CD4-positive, alpha-beta T cell treated with Interleukin-17A for 1 hour (primary cell): Measurements from ENCODE around the gene BLOC1S3.

Source experiments
- DNase-seq: peaks from one replicate; pipeline ENCODE4 v3.0.0-alpha.2; 2020

BLOC1S3 gene

DNA sequence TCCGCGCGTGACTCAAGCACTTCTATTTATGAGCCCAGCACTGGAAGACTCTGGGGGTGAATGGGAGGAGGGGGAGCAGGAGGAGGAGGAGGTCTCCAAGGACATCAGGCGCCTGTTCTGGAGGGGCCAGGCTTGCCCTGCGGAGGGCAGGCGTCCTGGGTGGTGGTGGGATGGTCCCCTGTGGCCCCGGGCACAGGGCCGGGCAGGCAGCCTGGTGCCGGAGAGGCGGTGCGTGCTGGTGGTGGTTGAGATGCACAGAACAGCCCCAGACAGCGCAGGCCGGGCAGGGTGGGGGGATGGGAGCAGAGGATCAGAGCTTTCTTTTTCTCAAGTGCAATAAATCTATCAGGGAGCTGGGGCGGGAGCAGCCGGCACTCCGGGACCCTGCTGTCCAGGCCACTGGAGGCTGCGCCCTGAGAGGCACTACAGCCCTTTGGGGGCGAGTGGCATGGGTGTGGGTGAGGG lies 31.8 kb upstream of the BLOC1S3 start:
- DNase-seq = no peak

DNA sequence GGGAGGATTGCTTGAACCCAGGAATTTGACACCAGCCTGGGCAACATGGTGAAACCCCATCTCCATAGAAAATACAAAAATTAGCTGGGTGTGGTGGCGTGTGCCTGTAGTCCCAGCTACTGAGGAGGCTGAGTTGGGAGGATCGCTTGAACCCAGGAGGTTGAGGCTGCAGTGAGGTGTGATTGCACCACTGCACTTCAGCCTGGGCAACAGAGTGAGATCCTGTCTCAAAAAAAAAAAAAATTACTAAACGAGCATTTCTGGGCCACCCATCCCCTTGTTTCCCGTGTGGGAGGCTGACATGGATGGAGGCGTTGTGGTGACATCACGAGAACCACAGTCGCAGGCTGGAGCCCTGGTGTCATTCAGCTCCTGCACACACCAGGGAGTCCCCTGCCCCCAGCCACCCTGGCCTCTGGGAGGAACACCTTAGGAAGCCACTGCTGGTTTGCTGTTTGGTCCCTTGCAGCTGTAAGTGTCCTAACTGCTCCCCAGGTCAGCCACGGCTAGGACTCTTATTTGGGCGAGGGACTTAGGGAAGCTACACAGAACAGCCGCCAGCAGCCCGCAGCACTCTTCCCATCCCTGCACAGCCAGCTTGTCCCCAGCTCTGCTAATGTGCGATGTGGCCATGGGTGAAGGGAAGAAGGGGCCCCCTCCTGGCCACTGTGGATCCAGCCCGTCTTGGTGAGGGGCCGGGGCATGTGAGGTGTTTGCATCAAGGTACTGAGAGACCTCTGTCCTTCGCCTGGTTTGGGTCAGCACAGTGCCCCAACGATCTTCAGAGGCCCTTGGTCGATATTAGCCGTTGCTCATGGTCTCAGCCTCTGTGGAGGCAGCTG lies 30.5 kb upstream of the BLOC1S3 start:
- DNase-seq = no peak

- no peak for DNase-seq
Observed at GRCh38 chr19:45149129-45149528, 29.5 kb upstream of the BLOC1S3 start.

DNA sequence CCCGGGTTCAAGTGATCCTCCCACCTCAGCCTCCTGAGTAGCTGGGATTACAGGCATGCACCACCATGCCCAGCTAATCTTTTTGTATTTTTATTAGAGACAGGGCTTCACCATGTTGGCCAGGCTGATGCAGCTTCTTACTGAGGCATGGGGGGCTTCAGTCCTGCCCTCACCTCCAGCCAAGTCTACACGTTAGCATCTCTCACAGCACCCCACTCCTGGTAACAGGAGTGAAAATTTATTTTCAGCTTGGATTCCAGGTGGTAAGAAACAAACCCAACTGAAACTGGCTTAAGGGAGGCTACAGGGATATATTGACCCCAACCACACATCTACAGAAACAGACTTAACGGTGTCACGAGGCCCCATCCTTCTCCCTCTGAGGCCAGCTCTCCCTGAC lies 28.4 kb upstream of the BLOC1S3 start:
- DNase-seq = no peak

GRCh38 chr19:45150751-45151281 lies 27.8 kb upstream of the BLOC1S3 start:
- DNase-seq = no peak

DNA sequence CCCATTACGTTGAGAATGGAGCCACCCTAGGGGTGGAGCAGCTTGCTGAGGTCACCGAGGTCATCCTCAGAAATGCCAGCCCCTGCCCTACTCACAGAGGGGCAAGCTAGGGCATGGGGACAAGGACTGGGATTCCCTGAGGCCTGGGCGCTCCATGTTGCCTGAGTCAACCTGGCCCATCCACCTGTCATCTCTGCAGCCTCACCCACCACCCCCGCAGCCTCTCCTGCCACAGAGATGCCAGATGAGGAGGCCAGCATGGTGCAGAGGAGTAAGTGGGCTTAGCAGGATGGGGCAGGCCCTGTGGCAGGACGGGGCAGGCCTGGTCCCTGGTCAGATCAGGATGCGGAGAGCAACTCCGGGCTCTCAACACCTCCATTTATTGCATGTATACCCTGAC lies 27.3 kb upstream of the BLOC1S3 start:
- DNase-seq = no peak

DNA sequence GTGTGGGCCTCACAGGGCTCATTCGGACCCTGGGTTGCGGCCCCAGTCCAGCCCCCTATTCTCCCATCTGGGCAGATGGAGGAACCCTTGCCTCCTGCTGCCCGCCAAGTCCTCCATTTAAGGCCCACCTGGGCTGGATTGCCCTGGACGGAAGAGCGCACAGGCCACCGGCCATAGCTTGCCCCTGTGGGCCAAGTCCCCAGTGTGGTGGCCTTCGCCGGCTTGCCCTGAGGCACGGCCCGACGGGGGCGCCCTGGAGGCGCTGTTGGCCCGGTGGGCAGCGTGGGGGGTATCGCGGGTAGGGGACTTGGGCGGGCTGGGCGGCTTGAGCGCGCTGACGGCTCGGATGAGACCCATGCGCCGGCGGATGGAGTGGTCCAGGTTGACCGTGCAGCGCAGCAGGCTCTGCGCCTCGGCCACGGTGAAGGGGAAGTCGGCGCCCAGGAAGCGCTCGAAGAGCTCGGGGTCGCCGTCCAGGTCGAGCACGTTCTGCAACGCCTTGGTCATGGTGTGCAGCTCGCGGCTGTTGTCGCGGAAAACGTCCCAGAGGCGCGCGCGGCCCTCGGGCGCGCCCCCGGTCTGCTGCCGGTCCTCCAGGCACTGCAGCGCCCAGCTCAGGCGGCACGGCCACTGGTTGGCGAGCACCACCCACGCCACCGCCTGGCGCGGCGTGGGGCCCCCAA lies 26.6 kb upstream of the BLOC1S3 start:
- no peak for DNase-seq

DNA sequence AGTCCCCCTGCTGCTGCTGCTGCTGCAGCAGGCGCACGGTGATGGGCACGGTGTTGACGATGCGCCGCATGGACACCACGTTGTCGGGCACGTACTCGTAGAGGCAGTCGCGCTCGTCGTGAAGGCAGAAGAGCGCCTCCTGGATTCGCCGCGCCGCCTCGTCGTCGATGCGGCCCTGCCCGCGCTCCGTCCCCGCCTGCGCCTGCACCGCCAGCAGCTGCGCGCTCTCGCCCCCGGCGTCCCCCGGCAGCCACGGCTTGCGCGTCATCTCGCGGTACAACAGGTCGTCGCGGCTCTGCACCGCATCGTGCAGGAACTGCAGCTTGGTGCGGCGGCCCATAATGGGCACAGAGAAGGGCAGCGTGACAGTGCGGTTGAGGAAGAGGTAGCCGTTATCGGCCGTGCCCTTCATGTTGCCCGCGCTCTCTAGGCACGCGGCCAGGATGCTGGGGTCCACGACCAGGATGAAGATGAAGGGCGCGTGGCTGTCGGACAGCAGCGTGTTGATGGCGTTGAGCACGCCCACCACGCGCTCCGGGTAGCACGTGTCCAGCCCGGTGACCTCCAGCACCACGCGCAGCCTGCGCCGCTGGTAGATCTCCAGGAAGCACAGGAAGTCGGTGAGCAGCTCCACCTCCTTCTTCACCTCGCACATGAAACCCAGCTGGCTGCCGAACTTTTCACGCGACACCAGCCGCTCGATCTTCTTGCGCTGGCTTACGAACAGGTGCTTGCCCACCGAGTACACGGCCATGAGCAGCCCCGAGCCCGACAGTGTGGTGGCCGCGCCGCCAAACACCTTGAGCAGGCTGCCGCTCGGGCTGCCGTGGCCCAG lies 25.9 kb upstream of the BLOC1S3 start:
- DNase-seq = peak; percentile 64

GRCh38 chr19:45153339-45154063 lies 25.1 kb upstream of the BLOC1S3 start:
- peak; percentile 39 for DNase-seq

GRCh38 chr19:45154064-45154827 lies 24.3 kb upstream of the BLOC1S3 start:
- no peak for DNase-seq

DNA sequence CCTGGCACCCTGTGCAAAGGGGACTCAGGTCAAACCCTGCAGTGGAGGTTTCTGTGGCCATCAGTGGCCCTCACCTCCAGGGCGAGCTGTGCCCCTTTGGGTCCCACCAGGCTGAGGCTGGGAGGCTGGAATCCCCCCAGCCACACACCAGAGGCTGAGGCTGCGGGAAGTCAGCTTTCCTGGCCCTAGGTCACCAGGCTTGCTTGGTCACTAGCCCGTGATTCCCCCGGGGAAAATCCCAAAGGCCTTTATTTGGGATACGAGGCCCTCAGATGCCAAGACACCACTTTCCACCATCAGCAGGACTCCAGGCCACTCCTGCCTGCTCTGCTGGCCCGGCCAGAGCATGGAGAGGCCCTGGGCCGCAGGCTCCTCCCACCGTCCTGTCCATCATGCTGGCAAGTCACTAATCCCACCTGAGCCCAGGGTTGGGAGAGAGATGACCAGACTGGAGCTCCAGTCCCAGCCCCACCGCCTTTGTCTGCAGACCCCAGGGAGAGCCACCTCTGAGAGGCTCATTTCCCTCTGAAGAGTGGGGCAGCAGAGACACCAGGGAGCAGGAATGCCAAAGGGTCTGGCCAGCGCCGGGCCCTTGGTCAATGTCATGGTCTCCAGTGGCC lies 22.5 kb upstream of the BLOC1S3 start:
- no peak for DNase-seq

GRCh38 chr19:45156751-45157150 lies 21.8 kb upstream of the BLOC1S3 start:
- DNase-seq = no peak

- no peak for DNase-seq
Observed at GRCh38 chr19:45158503-45159209, 19.9 kb upstream of the BLOC1S3 start.

DNA sequence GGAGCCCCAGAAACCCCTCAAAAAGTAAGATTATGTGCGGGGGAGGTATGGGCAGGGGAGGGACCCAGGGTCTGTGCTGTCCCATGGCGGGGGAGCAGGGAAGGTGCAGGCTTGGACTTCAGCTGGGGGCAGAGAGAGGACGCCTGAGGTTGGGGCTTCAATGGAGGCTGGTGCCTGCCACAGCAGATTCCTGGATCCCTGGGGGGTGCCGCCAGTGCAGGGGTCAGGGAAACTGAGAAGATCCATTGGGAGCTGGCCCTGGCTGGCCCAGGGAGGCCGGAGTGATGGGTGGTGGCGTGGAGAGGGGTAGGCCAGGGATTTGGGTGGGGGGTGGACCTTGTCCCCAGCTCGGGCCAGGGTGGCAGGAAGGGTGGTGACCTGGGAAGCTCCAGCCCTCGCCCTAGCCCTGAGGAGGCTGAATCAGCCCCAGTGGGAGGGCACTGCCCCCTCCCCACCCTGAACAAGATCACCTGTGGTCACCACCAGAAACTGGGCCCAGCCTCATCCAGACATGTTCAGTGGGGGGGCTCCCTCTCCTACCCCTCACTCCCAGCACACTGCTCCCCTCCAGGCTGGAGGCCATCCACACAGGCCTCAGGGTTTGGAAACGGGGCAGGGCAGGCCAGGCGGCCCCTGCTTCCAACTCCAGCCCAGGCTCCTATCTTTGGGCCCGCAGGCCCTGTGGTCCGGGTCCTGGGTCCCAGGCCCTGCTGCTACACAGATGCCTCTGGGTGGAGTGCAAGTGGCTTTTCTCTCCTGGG lies 19.2 kb upstream of the BLOC1S3 start:
- no peak for DNase-seq

DNA sequence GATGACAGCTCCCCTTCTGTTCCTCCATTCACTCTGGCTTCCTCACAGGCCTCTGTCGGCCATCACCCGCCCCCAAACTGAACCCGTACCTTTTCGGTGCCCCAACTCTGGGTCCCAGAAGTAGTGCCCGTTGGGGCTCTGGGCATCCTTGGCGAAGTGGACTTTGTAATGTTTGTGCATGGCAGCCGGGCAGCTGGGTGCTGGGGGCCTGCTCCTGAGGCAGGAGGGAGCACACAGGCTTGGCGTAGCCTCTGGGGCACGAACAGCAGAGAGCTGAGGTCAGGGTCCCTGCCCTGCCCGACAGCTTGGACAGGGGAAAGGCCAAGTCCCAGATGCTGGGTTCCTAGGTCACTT lies 18.6 kb upstream of the BLOC1S3 start:
- DNase-seq = no peak

DNA sequence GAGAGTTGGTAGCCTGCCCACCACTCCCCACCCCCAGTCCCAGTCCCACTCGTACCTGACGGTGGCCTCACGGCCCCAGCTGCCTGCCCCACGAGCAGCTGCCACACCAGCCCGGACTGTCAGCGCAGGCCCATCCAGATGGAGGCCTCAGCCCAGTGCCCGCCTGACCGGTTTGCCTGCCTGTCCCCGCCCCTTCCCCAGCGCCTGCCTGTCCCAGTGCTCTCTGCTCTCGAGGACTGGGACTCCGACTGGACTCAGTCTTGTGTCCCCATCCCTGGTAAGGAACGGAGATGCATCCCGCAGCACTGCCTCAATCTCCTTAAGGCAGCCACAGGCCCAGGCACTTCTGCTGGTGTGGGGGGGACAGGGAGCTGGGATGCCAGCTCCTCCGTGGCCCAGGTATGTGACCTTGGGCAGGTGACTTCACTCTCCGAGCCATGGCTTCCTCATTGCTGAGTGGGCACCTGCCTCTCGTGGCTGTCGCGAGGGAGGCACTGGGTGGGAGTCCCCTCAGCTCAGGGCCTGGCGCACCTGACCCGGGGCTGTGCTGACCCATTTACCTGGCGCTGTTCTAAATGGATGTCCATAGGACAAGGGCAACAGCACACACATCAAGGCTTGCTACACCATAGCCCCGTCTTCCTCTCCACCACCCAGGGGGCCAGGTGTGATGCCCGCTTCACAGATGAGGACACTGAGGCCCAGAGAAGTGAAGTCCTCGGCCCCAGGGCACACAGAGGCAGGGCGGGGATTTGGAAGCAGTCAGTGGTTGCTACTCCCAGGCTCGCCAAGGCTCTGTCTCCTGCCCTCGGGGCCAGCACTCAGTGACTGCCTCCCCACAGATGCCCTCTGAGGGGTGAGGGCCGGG lies 17.5 kb upstream of the BLOC1S3 start, which contains the start of gene NKPD1:
TSS of gene NKPD1 (minus strand) at position 113 of the 868 bp plus-strand sequence. CDS start 832 bp downstream, outside the sequence.
- no peak for DNase-seq

DNA sequence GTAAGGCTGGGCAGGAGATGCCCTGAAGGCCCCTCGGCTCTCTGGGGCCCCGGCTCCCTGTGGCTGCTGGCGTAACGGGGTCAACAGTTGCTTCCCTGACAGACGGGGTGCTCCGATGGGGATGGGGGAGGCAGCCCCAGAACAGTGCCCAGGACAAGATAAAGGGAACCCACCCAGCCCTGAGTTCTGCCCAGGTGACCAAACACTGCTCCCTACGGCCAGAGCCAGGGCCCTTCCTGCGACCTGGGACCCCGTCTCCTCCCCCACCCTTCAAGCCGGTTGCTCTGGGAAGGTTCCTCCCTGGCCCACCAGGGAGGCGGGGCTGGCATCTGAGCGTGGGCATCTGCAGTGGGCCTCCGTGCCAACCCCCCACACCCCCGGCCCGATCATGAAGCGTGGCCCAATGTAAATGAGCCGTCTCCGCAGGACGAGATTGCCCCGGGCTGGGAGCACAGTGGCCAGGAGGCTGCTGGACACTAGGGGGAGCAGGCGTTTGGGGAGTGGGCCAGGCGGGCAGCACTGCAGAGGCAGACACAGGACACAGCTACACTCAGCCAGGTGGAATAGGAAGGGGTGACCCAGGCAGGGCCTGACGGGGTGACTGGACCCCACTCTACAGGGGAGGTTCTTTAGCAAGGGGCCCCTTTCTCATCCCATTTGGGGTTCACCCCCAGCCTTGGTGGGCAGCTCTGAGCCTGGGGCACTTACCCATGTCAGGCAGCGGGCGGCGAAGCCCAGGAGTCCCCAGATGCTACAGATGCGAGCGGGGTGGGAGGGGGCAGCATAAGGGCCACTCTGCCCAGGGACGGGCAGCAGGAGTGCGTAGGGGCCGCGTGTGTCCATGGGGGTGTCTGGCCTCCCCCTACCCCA lies 16.6 kb upstream of the BLOC1S3 start:
- DNase-seq = no peak
